GM10248 (cell line): ENCODE data around the gene ZNF500.

Experiments used
- CTCF ChIA-PET: fragments of 300-600 bp; sonication (Branson Sonifier 250); formaldehyde crosslinking; extraction: SDS; loops from one replicate; lab custom pipeline; 2021; ENCODE audit warnings: antibody characterized with exemption; lab: Yijun Ruan, JAX
- POLR2A ChIA-PET: fragments of 350-650 bp; sonication (Branson Sonifier 250); formaldehyde crosslinking; extraction: SDS; loops from one replicate; lab custom pipeline; 2020; ENCODE audit warnings: antibody characterized with exemption; lab: Yijun Ruan, JAX
- DNase-seq: peaks from one replicate; pipeline ENCODE4 v3.0.0; 2012; ENCODE audit errors: extremely low spot score
- TF ChIP-seq, protein P1 (sequence below): IDR thresholded peaks from 2 replicates; pipeline ENCODE4 v1.5.1; 2012; ENCODE audit warnings: mild to moderate bottlenecking, low read depth; ENCODE audit errors: extremely low read depth, missing control alignments, control extremely low read depth

Gene ZNF500

DNA sequence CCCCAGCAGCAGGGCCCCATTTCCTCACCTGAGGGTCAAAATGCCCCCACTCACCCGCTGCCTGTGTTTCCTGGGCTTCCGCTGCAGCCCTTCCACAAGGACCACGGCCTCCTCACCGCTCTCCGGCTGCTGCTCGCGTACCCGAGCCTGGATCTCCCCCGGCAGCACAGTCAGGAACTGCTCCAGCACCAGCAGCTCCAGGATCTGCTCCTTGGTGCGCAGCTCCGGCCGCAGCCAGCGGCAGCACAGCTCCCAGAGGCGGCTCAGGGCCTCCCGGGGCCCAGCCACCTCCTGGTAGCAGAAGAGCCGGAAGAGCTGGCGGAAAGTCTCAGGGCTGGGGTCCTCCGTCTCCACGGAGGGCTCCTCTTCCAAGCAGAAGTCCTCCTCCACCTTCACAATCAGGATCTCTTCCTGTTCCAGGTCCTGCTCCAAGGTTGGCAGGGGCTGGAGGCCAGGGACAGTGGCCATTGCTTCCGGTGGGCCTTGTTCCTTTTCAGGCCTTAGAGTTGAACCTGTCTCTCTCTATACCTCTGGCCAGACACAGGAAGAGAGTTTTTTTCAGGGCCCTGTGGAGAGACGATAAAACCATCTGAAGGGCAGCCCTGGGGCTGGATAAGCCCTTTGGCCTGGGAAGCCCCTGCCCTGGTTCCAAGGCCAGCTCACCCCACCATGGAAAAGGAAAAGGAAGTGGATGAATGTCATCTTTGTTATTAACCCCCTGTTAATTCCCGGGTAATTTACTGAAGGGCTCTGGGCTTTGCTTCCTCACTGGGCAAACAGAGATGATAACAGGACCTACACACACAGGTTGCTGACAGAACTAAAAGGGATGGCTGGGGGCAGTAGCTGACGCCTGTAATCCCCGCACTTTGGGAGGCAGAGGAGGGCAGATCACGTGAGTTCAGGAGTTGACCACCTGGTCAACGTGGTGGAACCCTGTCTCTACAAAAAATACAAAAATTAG lies 1.2 kb downstream of the ZNF500 start:
- CTCF ChIA-PET: interaction anchor here (1.1 to 1.4 kb wide), 3 partner anchors 14 to 142 kb away, joined by 3 to 4 read pairs (median 3); partner anchors contain the start of genes DNAAF8 and MGRN1
- TF ChIP-seq, protein P1, sequence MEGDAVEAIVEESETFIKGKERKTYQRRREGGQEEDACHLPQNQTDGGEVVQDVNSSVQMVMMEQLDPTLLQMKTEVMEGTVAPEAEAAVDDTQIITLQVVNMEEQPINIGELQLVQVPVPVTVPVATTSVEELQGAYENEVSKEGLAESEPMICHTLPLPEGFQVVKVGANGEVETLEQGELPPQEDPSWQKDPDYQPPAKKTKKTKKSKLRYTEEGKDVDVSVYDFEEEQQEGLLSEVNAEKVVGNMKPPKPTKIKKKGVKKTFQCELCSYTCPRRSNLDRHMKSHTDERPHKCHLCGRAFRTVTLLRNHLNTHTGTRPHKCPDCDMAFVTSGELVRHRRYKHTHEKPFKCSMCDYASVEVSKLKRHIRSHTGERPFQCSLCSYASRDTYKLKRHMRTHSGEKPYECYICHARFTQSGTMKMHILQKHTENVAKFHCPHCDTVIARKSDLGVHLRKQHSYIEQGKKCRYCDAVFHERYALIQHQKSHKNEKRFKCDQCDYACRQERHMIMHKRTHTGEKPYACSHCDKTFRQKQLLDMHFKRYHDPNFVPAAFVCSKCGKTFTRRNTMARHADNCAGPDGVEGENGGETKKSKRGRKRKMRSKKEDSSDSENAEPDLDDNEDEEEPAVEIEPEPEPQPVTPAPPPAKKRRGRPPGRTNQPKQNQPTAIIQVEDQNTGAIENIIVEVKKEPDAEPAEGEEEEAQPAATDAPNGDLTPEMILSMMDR: no peak
- DNase-seq: no peak
- POLR2A ChIA-PET: no interaction called here

DNA sequence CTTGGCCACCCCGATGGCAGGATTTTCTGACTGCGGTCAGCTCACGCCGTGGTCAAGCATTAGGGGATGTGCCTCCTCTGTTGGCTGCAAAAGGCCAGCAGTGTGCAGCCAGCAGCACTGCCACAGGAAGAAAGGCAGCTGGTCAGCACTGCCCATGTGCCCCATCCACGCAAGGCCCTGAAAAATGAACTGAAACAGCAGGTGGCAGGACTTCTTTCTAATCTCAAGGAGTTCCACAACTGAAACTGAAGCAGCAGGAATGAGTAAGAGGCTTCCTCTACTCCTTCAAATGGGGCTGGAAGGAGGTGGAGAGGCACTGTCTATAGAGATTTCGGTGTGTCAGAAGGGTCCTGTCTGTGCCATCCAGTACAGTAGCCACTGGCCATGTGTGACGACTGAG lies 3.2 kb downstream of the ZNF500 start:
- ChIA-PET POLR2A (interaction anchor here (0.7 kb wide), 1 partner anchor 12 kb away, joined by 5 read pairs; no protein-coding TSS in a partner anchor), CTCF (interaction anchor here (1.0 to 1.1 kb wide), 2 partner anchors 13 to 25 kb away, joined by 3 read pairs; no protein-coding TSS in a partner anchor)
- DNase-seq: no peak
- TF ChIP-seq, protein P1: no peak

DNA sequence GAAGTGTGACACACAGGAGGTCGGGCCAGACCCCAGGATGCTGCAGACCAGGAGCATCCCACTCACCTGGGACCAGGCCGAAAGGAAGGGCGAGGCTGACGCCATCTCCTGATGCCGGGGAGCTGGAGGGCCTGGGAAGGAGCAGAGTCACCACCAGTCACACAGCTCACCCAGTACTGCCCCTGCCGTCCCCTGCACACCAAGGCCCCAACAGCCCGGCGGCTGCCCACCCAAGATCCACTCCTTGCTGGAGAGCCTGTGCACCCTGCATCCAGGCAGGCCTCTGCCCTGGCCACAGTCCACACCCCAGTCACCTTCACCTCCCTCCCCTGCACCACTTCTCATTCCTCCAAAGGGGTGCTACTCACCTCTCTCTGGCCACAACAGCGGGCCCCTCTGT lies 4.8 kb downstream of the ZNF500 start:
- DNase-seq: no peak
- ChIA-PET CTCF (interaction anchor here (1.7 kb wide), 1 partner anchor 45 kb away, joined by 3 read pairs; no protein-coding TSS in a partner anchor), POLR2A (no interaction called here)
- TF ChIP-seq, protein P1: no peak

DNA sequence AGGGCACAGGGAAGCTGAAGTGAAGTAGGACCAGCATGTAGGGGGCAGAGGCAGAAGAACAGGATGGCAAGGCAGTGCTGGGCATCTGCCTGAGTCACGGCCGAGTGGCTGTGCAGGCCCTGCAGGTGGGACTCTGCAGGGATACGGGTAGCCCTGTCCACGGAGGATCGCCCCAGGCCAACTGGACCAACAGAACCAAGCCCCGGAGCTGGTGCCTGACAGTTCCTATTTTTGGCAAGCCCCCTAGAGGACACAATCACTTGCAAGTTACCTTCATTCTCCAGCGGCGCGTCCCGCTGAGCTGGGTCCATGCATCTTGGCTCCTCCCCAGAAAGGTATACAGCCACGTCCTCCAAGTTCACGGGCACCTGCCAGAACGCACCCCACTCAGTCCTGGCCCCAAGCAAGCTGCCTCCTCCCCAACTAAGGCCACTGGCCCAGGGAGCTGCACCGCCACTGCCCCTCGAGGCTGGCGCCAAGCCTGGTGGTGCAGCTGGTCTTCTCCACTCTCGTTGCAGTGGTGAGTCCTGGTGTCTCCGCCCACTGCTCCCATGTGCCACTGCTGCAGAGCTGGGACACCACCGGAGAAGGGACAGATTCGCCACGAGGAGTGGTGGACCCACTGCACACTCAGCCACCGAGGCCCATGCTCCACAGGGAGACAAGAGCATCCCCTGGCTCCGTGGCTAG lies 6.6 kb downstream of the ZNF500 start:
- TF ChIP-seq, protein P1: no peak
- ChIA-PET POLR2A (interaction anchor here (0.8 to 1.0 kb wide), 3 partner anchors 8 to 135 kb away, joined by 3 read pairs; partner anchors contain the start of gene MGRN1), CTCF (interaction anchor here (1.0 kb wide), 1 partner anchor 26 kb away, joined by 4 read pairs; the partner anchor contains the start of genes ANKS3 and DNAAF8)
- DNase-seq: no peak

DNA sequence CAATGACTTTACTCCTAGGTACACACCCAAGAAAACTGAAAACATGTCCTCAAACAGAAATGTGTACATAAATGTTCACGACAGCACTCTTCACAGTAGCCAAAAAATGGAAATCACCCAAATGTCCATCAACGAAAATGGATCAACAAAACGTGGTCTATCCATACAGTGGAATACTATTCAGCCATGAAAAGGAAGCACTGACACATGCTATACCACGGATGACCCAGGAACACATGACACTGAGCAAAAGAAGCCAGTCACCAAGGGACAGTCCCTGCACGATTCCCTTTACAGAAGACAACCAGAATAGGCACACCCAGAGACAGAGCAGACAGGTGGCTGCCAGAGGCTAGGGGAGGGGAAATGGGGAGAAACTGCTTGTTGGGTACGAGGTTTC lies 11.3 kb downstream of the ZNF500 start:
- ChIA-PET POLR2A (no interaction called here), CTCF (interaction anchor here (1.0 kb wide), 1 partner anchor 11 kb away, joined by 4 read pairs; no protein-coding TSS in a partner anchor)
- DNase-seq: no peak
- TF ChIP-seq, protein P1: no peak

DNA sequence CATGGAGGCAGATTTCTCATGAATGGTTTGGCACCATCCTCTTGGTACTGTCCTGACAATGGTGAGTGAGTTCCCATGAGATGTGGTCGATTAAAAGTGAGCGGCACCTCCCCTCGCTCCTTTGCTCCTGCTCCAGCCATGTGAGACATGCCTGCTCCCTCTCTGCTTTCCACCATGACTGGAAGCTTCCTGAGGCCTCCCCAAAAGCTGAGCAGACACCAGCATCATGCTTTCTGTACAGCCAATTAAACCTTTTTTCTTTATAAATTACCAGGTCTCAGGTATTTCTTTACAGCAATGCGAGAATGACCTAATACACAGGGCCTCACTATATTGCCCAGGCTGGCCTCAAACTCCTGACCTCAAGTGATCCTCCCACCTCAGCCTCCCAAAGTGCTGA lies 12.1 kb downstream of the ZNF500 start:
- ChIA-PET POLR2A (no interaction called here), CTCF (interaction anchor here (1.0 kb wide), 1 partner anchor 10 kb away, joined by 4 read pairs; no protein-coding TSS in a partner anchor)
- TF ChIP-seq, protein P1: no peak
- DNase-seq: no peak
